GM21717 (cell line): ENCODE data around the gene LCLAT1.

ENCODE experiments used
- ATAC-seq: cut with Tn5 transposase; IDR thresholded peaks from one replicate; pipeline ENCODE4 v1.9.1; 2021; ENCODE audit warnings: mild to moderate bottlenecking, moderate library complexity; ENCODE audit not compliant: unreplicated experiment

Gene LCLAT1

DNA sequence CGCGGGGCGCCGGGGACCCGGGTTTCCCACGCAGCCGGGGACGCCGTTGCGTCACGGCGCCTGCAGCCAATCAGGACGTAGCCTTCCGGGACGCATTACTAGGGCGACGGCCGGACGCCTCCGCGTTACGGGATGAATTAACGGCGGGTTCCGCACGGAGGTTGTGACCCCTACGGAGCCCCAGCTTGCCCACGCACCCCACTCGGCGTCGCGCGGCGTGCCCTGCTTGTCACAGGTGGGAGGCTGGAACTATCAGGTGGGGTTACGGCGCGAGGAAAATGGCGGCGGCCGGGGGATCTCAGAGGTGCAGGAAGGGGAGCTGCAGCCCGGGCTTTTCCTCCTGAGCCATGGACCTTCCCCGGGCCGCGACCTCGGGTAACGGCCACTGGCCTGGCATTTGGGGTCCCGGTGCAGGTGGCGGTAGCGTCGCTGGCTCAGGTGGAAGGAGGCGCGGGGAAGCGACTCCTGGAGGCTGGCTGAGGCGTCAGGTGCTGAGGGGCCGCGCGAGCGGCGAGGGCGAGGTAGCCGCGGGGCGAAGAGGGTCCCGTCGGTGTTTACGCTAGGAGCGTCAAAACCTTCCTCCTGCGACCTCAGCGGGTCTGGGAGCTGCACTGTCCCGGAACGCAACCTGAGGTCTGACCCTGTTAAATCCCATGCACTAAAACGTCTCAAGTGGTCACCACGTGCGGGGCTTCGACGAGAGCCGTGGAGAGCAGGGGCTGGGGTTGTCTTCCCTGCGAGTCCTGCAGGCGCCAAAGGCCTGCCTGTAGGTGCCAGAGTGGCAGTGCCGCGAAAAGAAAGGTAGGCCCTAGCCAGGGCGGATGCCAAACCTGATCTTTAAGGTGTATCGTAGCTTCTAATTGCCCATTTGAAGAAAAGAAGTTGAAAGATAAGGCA is at the start of gene LCLAT1:
Gene LCLAT1 (plus strand): TSS at position 98 of the 897 bp plus-strand sequence. CDS start 78,345 bp downstream, outside the sequence.
- peak; percentile 96 for ATAC-seq

GRCh38 chr2:30398084-30398873 is 48.8 kb upstream of the LCLAT1 start:
- ATAC-seq: no peak

DNA sequence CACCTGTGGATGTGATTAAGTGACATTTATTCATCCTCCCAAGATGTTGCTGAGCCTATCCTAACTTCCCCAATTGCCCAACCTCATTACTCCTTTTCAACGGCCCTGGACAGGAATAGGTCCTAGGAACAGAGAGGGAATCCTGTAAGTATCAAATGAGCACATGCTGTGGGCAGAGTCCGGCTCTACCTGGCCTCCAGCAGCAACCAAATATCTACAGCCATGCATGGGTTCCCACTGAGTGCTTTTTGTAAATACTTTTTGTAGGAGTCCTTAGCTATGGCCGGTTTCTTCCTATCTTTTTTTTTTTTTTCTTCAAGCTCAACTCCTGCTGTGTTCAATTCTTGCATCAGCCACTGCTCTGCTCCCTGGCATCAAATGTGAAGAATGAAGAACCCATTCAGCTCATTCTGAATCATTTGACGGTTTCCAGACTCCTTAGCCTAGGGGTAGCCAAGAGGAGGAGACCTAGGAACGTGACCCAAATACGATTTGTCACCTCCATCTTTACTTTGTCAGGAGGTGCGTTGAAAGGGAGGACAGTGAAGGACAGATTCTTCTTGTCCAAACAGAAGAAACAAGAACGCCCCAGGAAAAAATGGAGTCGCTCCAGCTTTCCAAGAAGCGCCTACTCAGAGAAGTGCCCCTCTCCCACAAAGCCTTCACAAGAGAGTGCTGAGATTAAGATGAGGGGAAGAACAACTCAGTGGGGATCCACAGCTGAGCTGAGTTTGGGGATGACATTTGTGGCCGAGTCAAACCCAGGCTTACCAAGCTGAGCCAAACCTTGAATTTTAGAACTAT is 46.7 kb upstream of the LCLAT1 start:
- no peak for ATAC-seq

- ATAC-seq: no peak
These were observed 44.4 kb upstream of the LCLAT1 start for GRCh38 chr2:30402441-30403182.

GRCh38 chr2:30403592-30404312 is 43.3 kb upstream of the LCLAT1 start:
- ATAC-seq: no peak

DNA sequence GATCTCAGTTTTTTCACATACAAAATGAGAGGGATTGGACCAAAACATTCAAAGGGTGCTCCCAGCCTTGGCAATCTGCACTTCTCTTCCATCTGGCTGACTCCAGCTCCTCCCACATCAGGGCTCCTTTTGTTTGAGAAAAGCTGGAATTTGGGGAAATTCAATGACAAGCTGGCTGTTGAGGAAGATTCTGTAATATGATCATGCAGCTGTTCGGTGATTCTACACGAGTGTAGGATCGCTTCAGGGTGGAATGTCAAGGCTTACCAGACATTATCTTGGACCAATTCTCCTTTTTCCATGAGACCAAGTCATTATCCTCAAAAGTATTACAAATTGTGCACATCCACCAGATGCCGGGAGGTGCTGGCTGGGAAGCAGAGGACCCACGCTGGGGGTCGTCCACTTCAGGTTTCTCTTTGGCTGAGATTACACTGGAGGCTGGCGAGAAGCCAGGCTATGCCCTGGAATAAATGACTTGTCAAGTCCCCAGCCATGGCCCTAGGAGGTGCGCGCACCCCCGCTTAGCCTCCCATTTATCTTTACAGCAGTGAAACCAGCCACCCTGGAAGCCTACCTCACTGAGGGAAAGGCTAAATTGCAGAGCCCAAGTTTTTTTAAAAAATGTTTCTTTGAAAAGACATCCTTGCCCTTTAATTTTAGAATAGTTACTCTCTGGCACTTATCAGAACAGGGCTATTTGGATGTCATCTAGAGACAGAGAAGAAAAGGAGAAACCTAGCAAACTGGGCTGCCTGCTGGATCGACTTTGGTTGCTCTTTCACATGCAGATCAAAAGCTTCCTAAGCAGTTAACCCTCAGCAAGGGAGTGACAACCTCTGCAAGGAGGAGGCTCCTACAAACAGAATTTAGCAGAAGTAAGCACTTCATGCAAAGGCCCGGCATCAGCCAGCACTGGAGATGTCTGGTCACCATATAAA is 42.5 kb upstream of the LCLAT1 start:
- no peak for ATAC-seq

DNA sequence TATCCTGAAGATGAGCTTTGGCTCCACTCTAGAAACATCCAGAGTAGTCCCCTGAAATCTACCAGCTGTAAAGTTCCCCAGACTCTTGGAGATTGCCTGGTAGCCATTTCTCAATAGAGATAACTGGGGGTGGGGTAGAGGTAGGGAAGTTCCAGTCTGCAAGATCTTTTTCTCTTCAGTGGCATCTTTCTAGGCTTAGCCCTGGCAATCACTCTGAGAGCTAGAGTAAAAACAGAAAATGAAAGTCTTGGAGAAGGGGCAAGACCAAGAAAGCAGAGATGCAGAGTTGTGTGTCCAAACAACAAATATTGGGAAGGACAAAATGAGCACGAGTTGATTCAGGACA is 41.8 kb upstream of the LCLAT1 start:
- ATAC-seq: no peak

GRCh38 chr2:30406853-30407252 is 40.2 kb upstream of the LCLAT1 start:
- no peak for ATAC-seq

GRCh38 chr2:30408961-30409387 is 38.1 kb upstream of the LCLAT1 start:
- no peak for ATAC-seq

GRCh38 chr2:30410217-30410616 is 36.8 kb upstream of the LCLAT1 start:
- ATAC-seq: no peak

- no peak for ATAC-seq
These were observed 34.9 kb upstream of the LCLAT1 start for GRCh38 chr2:30412047-30412683.

DNA sequence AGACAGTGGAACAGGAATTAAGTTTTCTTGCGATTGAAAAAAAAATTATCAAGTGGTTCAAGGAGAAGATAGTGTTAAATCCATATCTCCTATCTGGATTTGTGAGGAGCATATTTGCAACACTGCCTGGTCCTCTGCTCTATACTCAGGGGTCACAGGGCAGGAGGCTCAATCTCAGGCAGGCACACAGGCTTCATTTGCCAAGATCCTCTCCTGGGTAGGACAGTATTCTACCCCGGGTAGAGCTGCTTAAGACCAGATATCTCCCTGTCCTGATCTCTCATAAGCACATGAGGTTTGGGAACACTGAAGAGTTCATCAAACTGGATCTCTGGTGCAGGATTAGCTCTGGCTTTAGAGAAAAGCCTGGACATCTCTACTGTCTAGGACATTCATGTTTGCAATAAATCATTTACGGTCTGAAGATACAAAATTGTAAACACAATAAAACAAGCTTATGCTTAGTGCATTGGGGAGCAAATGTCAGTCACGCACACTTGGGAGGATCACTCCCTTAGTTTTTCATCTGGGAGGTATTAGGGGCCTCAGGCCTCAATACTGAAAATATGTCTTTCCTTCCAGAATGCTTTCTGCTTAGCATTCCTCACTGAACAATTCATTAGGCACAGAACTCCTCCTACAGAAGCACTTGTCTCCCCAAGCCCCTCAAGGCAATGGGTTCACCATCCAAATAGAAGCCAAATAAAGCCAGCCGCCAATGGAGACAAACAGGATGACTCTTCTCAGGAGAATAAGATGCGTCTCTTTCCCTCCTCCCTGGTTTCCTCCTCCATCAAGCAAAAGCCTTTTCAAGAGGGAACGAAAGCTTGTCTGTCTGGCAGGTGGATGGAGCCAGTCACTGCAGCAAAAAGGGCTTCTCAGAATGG is 34.1 kb upstream of the LCLAT1 start:
- no peak for ATAC-seq

DNA sequence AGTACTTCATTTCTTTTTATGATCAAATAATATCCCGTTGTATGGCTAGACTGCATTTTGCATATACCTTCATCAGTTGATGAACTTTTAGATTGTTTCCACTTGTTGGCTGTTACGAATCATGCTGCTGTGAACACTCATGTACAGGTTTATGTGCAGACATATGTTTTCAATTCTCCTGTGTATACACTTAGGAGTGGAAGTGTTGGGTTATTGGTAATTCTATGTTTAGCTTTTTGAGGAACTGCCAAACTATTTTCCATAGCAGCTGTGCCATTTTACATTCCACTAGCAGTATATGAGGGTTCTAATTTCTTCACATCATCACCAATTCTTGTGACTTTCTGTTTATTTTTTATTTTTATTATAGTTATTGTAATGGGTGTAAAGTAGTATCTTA is 32.1 kb upstream of the LCLAT1 start:
- ATAC-seq: no peak

DNA sequence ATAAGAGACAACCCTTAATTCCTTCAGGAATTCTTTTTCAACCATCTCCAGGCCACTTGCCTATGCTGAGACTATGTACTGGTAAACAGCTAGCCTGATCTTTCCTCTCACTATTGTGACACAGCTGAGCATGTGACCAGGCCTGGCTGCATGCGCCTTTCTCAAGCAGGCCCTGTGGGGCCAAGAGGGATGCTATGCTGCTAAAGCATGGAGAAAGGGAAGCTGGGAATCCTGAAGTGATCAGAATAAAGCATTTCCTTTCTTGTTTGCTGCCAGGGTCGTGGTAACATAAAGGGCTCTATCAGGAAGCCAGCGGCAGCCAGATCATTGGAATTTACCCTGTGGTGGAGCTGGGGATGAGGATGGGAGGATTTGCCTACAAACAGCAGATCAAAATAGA is 29.8 kb upstream of the LCLAT1 start:
- ATAC-seq: no peak

DNA sequence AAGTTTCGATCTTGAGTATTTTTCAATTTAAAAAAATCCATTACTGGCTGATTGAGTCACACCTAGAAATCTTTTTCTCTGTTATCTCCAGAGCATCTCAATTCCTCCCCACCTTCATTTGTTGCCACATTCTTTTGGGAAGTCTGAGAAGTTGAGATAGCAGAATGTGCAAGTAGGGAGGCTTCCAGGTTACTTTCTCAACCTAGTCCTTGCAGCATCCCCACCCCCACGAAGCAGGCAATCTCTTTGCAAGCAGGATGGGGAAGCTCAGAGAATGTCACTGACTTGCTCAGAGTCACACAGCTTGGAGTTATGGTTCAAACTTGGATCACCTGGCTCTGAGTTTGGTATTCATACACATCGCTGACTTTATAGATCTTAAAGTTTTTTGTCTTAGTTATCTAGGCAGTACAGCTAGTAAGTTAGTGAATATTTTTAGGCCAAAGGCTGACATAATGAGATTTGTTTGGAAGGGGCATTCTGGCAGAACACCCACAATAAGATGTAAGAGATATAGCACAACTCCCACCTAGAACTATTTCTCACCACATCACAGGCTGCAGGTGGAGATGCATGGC is 25.9 kb upstream of the LCLAT1 start:
- no peak for ATAC-seq

GRCh38 chr2:30421604-30422443 is 25.2 kb upstream of the LCLAT1 start:
- peak; percentile 14 for ATAC-seq
